Lower leg skin (tissue), 3 donors: Measurements from ENCODE around the gene CENPE.

ENCODE experiments used
- CTCF ChIP-seq, 3 donors: fragments of 450-650 bp; IDR thresholded peaks; one replicate each; pipeline ENCODE4 v1.5.1; 2016; ENCODE audit warnings: antibody characterized with exemption in 3 of 3, mild to moderate bottlenecking in 3 of 3, moderate library complexity in 2 of 3
- POLR2A ChIP-seq, 2 donors: fragments of 450-650 bp; IDR thresholded peaks; one replicate each; pipeline ENCODE4 v1.6.1; 2016 to 2017; ENCODE audit warnings: antibody characterized with exemption in 2 of 2, mild to moderate bottlenecking in 1 of 2, moderate library complexity in 1 of 2

DNA sequence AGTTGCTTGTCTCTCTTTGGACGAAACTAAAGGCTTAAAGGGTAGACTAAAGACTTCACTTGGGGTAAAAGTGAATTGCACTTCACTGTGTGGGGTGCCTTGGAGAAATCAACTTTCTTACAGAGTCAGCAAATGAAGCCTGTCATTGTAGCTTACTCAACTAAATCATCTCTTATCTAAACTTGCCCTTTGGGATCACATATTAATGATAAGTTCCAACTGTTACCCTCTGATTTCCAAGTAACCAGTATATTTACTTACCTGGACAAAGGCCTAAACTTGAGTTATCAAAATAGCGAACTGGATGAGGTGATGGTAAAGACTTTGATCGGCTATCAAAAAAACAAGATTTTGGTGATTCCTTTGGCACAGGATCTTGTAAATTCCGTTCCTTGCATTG, 89.6 kb downstream of the CENPE start:
- no peak for TF ChIP-seq CTCF (IDR thresholded peaks at IDR 0.05)
- TF ChIP-seq POLR2A (IDR thresholded peaks at IDR 0.05), result no peak
